Measurements from ENCODE around the gene ANKEF1.
"Not testable (repeated sequence)": the region's sequence is repeated elsewhere in the genome, so short reads cannot be mapped to it uniquely, and the experiment has no call there.

The ANKEF1 gene

DNA sequence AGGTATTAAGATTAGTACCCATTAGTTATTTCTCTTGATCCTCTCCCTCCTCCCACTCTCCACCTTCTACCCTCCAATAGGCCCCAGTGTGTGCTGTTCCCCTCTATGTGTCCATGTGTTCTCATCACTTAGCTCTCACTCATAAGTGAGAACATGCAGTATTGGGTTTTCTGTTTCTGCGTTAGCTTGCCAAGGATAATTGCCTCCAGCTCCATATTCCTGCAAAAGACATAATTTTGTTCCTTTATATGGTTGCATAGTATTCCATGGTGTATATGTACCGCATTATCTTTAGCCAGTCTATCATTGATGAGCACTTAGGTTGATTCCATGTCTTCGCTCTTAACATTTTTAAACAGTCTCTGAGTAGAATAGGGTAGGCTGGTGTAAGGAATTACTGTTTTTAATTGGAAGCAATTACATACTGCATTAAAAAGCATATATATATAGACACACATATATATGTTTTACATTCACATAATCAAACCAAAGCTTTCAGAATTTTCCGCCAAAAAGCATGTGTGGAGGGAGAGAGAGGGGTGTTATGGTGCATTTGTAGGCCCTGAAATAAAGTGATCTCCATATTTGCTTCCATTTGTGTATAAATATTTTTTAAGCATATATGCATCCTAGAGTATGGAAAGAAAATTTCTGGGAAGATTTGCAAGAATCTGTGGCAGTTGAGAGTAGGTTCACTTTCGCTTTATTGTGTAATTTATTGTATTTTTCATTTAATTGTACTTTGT, 709 bp upstream of the ANKEF1 start:
- no peak for DNase-seq

DNA sequence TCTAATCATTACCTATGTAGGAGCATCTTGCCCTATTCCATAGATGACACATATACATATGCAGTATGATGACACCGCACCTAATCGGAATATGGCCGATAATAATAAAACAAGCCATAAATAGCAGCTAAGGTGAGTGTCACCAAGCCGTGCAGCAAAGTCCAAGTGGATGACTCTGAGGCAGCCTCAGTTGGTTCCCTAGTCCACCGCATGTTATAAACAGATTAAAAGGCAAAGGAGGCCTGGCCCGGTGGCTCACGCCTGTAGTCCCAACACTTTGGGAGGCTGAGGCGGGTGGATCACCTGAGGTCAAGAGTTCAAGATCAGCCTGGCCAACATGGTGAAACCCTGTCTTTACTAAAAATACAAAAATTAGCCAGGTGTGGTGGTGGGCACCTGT, 1.5 kb downstream of the ANKEF1 start:
- not testable (repeated sequence) for DNase-seq

DNA sequence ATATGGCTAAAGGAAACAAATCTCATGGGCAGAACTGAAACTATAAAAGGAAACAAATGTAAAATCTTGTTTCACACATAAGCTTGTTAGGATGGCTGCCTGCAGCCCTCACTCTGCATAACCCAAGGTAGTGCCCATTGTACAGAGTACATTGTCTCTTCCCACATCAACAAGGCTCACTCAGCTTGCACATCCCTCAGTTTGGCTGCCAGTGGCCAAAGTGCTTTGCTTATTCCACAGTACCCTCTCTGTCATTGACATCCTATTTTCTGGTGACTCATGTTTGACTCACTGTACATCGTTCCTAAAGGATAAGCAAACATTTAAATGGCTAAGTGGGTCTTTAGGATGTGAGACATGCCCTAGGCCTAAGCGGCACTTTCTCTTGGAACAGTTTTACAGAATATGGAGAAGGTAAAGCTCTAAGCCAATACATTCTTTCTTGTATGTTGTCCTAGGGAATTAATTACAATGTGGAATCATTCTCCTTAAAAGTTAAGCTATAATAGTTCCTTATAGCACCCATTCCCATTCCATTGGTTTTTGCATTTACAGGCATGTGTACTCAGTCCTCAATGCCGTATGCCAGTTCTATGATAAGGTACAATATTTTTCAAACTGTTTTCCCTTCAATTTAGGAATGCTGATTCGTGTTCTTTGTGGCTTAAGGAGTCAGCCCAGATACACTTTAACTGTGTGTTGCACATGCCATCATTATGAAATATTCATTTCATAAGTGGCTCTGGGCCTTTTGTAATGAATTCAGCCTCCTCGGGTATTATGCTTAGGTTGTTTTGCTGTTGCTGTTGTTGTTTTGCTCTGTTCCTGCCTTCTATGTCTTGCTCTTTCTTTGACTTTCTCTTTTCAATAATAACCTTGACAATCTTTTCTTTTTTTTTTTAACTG, 5.5 kb downstream of the ANKEF1 start:
- no peak for DNase-seq

DNA sequence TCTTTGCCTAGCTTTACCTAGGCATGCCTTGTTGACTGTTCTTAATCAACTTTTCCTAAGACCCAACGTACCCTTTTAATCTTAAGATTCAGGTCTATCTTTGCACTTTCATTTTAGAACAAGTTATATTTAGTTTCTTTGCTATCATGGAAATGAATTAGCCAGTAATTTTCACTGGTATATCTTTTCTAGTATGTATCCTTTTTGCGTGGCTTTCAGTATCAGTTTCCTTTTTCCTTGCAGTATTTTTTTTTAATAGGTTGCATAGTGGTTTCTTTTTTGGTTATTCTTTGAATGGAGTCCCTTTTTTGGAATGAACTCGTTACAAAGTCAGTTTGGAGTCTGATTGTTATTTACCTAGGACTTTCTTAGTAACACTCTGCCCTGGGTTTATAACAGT, 7.3 kb downstream of the ANKEF1 start:
- no peak for DNase-seq

DNA sequence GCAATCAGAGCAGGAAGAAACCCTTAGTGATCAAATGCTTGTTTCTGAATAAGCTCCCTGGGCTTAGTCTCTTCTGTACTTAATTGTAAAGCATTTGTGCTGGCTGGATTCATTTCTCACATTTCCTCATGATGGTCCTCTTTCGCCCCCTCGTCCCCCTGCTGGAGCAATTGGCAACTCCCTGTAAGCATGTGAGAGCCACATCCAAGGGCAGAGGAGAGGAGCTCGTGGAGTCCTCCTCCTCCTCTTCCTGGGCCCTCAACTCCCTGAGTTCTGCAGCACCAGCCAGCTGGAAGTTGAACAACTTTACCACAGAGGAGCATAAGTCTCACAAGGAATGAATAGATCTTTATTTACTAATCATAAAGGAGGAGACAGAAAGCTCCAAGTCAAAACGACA, 12.6 kb downstream of the ANKEF1 start:
- DNase-seq, result no peak

DNA sequence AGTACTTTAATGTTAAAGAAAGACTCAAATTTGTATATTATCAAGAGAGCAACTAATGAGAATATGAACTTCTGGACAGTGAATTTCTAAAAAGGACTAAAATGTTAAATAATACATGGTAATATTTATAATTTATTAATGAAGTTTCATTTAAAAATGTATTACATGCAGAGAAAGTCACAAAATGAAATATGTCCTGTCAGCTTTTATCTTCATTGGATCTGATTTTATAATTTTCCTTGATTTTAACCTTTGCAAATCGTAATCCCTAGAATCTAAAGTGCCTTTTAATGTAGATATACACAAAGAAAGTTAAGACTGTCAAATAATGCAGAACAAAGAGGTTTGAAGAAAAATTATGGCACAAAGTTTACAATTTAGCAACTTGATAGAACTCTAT, 16.4 kb downstream of the ANKEF1 start:
- no peak for DNase-seq

DNA sequence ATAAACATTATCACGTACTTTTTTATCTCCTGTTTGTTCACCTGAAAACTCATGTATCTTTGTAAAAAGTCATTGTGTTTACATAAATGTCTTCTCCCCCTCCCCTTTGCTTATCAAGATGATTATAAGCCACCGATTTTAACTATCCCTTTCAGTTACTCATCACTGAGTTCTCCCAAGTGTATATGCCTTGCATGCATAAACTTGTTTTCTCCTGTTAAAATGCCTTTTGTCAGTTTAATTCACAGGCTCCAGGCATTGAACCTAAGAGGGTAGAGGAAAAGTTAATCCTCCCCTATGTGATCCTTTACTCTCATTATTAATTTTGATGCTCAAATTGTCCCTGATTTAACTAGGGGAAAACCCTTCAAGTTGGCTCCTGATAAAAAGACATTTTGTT, 24.2 kb downstream of the ANKEF1 start:
- no peak for DNase-seq

DNA sequence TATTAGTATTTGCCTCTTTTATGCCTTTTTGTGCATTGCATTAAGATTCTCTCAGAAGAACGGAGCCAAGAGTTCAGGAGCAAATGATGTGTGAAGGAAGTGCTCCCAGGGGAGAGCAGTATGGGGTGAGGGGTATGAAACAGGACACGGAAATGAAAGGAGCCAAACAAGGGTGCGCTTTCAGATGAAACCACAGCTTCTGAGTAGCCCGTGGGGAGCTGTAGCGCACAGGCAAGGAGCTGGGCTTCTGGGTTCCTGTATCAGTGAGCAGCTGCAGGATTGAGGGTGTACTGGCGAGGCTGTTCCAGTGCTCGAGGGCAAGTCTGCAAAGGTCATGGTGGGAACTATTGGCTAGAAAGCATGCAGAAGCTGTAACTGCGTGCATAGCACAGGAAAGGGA, 25.4 kb downstream of the ANKEF1 start:
- no peak for DNase-seq

DNA sequence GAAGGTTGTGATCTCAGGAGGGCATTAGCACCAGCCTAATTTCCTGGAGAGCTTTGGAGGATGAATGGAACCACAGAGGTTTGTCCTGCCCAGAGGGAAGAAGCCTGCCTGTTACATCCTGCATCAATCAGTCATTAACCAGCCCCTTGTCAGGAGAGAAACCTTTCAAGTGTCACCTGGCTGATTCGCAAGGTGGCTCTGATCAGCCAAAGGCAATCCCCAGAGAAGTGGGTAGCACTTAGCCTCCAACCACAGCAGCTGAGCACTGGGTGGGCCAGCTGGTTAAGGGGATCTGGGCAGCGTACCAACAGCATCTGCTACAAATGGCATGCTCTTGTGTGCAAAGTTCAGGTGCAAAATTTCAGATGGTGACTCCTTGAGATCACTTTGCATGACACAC, 26.9 kb downstream of the ANKEF1 start:
- no peak for DNase-seq

DNA sequence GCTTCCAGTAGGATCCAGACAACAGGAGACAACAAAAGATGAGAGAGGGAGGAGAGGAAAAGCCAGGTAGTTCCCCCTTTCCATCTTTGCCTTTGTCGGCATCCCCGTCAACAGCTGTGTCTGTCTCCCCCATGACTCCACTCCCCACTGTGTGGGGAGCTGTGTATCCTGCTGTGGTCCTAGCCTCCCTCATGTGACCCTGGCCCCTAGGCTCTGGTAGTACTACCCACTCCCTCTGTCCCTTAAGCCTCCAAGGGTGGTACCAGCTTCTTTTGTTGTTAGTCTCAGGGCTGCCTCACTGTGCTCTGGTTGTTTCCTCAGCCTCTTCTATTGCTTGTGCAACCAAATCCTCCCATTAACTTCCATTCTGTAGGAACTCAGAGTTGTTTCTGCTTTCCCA, 28.7 kb downstream of the ANKEF1 start:
- DNase-seq, result no peak

DNA sequence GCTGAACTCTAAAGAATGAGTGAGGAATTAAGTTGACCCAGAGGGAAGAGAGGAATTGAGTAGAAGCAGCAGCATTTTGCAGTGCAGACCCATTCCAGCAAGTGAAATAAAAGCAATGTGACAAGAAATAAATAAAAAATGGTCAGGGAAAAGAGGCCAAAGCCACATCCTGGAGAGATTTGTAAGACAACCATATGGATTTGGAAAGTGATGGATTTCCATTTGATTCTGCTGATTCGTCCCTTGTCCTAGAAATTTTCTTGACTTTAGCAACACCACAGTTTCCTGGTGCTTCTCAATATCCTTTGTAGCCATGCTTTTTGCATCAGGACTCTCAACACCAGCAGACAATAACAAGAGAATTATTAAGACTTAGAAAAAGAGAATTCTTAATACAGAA, 29.8 kb downstream of the ANKEF1 start:
- no peak for DNase-seq

DNA sequence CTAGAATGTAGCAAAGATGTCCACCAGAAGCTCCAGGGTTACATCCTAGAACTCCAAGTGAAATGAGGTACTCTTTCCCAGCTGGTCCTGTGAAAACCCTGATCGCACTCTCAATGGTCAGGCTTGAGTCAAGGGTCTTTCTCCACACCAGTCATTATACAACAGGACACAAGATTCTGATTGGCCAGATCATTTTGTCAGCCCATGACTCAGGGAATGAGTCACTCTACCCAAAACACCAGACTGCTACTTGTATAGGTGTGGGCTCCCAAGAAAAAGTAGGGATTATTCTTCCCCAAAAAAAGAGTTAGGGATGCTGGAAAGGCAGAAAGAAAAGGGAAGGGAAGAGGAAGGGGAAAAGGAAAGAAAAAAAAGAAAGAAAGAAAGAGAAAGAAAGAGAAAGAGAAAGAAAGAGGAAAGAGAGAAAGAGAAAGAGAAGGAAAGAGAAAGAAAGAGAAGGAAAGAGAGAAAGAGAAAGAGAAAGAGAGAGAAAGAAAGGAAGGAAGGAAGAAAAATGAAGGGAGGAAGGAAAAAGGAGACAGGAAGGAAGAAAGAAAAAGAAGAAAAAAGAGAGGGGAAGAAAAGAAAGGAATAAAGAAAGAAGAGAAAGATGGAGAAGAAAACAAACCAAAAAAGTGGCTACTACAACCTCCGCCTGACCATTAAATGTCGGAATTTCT, 30.5 kb downstream of the ANKEF1 start:
- DNase-seq, result no peak

DNA sequence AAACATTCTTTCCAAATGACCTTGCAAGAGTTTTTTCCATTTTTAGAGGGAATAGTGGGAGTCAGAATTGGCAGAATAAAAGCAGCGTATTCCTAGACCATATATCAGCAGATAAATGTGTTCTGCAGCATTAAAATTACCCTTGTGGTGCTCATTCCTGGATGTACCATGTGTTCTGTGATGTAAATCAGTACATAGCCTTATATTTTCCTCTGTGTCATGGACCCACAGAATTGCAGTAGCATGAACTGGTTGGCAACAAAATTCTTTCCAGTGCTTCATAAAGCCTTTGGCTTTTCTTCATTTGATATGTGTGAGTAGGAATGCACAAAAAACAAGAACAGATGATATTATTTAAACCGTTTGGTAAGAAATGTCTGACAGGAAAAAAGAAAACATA, 32.5 kb downstream of the ANKEF1 start:
- no peak for DNase-seq

DNA sequence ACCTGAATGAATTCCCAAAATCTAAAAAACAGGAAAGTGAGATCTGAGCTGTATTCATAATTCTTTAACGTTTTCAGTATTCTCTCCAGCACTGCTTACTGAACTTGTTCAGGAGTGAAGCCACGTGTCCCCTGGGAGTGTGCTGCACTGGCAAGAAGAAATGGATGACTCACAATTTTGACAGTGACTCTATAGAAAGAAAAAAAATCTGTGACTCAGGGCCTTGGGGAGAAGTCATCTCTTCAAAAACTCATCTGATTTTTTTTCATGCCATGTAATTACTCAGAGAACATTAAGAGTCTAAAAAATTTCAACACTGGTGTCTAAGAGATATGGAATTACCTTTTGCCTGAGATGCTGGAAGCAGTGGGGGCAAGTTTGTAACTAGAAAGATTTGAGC, 39.7 kb downstream of the ANKEF1 start:
- DNase-seq, result no peak

DNA sequence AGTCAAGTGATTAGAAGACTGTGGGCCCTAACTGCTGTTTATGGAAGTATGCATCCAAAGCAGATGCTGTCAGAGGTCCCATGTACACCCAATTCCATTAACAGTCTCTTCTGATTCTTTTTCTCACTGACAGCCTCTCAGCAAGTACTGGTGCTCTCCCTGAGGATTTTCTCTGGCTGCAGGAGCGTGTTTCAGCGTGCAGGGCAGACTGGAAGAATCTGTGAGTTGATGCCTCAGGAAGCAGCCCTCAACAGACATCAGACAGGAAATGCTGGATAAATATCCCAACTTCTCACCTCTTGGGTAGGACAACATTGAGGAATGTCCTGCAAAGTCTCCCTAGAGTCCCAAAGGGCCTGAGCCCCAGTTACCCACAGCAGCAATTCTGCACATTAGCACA, 40.8 kb downstream of the ANKEF1 start:
- no peak for DNase-seq

DNA sequence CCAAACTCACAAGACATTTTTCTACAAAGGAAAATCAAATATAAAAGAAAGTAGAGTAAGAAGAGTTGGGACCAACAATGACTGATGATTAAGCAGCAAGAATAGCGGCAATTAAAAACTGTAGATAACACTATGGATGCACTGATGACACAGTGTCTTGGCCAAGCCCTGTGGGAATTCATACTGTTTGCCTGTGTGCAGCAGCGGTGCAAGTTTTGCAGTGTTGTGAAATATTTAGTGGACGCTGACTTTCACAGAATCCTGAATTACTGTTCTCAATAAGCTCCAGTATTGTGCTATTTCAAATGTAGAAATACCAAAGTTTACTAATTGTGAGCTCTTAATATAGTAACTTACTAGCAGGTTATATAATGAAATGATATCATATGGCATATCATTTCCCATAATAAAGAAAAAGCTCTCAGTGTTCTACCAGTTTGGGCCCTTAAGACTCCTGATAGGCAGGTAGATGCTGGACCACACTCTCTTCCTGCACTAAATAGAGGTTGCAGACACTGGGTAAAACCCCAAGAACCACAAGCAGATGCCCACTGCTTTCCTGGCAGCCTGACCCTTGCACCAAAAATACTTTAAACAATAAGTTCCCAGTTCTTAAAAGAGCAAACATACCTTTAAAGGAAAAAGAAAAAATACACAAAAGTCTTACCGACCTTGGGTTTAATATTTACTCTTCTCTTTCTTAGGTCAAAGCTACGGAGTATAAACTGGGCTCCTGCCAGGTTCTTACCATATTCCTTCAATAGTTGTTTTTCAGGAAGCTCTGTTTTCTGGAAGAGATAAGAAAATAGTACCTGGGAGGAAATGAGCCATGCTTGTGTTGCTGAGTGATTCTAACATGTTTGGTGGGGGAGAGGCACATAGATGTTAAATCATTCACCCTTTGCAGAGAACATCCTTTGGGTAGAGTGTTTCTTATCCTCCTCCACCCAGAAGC, 41.6 kb downstream of the ANKEF1 start:
- no peak for DNase-seq

DNA sequence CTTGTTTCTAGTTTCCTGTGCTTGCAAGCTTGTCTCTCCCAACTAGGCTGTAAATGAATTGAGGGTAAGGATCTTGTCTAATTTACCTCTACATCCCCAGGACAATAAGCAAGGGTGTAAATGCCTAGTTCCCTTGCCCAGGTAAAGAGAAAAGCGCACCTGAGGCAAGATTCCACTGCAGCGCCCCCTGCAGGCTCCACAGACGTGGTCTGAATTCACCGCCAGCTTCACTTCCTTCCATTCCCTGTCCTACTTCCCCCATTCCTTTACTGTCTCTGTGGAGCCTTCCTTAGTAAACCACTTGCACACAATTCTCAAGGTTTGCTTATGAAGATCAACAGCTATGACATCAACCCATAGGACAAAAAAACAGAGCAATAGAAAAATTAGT, 42.3 kb downstream of the ANKEF1 start:
- DNase-seq, result no peak

DNA sequence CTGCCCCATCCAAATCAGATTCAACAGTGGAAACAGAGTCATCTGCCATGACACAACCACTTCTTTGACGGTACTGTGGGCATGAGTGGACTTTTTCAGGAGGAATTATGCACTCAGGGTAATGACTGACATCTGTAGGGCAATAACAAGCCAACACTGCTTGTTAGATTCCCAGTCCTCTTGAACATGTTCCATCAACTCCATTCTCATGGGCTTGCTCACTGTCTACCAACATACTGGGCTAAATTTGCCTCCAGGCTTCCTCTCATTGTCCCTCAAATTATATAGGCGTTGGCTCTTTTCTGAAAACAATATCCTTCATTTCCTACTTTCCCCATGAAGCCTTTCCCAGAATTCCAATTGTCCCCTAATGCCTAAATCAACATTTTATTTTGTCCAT, 43.1 kb downstream of the ANKEF1 start:
- DNase-seq, result no peak

DNA sequence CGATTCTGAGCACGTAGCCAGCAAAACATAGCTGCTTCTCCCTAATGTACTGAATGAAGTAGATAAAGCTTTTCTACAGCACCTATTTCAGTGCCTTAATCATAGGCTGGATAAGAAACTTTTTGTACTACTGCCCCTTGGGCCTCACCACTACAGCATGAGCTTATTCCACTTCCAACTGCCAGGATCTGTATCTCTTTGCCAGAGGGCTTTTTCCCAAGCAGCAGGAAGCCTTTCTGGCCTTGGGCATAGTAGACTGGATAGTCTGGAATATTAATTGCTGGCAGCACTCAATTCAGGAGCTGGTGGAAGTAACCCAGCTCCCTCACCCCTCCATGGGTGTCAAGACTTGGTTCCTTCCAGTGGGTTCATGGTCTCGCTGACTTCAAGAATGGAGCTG, 43.6 kb downstream of the ANKEF1 start:
- no peak for DNase-seq

DNA sequence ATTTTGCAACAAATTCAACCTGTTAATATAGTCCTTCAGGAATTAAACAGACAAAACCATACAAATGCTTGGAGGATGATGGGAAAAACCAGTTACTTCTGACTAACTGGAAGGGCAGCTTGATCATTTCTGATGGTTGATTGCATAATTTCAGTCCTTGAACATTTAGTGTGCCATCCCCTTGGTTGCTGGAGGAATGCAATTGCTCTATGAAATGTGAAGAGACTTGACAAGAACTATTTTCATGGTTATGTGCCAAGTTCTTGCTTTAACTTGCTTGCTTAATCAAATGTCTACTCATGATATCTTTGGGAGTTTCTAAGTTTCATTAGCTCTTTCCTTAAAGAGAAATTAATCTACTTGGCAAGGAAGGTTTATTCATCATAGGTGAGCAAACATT, 45.2 kb downstream of the ANKEF1 start:
- no peak for DNase-seq

DNA sequence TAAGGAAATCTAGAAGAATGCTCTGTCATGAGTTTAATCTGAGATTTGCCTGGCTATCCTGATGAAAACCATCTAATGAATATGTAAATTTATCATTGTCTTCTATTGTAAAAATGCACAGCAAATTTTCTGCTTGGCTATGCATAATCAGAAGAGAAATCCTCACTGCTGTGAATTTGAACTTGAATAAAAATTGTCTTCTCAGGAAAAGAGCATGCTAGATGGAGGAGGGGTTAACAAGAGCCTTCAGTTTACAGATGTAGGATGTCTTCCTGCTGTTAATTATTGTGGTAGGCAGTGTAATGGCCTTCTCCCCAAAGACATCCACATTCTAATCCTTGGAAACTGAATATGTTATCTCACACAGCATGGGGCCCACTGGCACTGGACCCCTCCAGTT, 45.8 kb downstream of the ANKEF1 start:
- DNase-seq, result no peak

DNA sequence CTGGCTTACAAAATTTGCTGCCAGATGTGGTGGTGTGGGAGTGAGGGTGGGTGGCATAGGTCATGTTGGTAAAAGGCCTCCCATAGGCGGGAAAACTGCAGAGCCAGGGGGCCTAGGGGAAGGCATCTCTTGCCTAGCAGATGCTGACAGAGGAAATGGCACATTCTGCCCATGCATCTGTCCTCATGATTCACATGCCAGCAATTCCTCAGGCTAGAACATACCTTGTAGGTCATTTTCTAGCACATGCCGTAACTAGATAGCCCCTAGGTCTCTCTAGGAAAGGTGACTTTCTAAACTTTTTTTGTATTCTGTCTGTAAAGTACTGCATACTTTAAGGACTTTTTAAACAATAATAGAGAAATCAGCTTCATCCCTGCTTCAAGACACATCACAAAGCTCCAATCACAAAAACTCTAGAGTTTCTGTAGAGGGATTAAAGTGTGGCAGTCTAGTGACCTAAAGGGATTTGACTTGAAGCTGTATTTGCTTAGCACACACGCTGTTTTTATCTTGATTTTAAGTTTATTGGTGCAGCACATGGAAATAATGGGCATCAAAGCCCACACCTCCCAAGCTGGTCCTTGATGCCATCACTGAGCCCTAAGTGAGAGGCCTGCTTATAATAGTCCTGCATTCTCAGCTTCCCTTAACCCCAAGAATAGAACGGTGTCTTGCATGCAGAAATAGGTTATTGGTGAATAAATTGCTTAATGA, 55.2 kb downstream of the ANKEF1 start:
- DNase-seq, result no peak

All from GDM1 (cell line).